H9 (cell line): Measurements from ENCODE around the gene RIMBP2. TPM values are rescaled to one million over a fixed set of nuclear protein-coding genes. Genes with fewer than 3 reads are reported as not detected.

Experiments used
- DNase-seq: peaks from one replicate; pipeline ENCODE4 v3.0.0-alpha.2; 2017
- H2AFZ ChIP-seq: one replicate; pipeline ENCODE4 v1.6.1; 2013; ENCODE audit warnings: mild to moderate bottlenecking, low read length, control low read depth, moderate library complexity
- H2AK5ac ChIP-seq: 2 replicates; pipeline ENCODE4 v1.6.1; 2013; ENCODE audit warnings: low read length, control low read depth, mixed read lengths; ENCODE audit not compliant: insufficient read length
- H2BK120ac ChIP-seq: one replicate; pipeline ENCODE4 v1.6.1; 2013; ENCODE audit warnings: low read depth, mild to moderate bottlenecking, low read length, control low read depth, inconsistent platforms; ENCODE audit not compliant: poor library complexity, severe bottlenecking
- H2BK12ac ChIP-seq: 2 replicates; pipeline ENCODE4 v1.6.1; 2013; ENCODE audit warnings: low read length, control low read depth, mixed read lengths, low read depth; ENCODE audit not compliant: insufficient read length
- H2BK15ac ChIP-seq: 2 replicates; pipeline ENCODE4 v1.6.1; 2013; ENCODE audit warnings: low read depth, low read length, control low read depth
- H2BK20ac ChIP-seq: one replicate; pipeline ENCODE4 v1.6.1; 2013; ENCODE audit warnings: low read depth, mild to moderate bottlenecking, low read length, control low read depth, inconsistent platforms; ENCODE audit not compliant: poor library complexity, severe bottlenecking
- H2BK5ac ChIP-seq: 2 replicates; pipeline ENCODE4 v1.6.1; 2013; ENCODE audit warnings: low read length, control low read depth, mixed read lengths; ENCODE audit not compliant: insufficient read length
- H3K14ac ChIP-seq: 2 replicates; pipeline ENCODE4 v1.6.1; 2013; ENCODE audit warnings: low read length, control low read depth; ENCODE audit not compliant: insufficient read depth
- H3K18ac ChIP-seq: 2 replicates; pipeline ENCODE4 v1.6.1; 2013; ENCODE audit warnings: low read depth, mild to moderate bottlenecking, mixed read lengths, low read length, control low read depth; ENCODE audit not compliant: insufficient read length
- H3K23ac ChIP-seq: 2 replicates; pipeline ENCODE4 v1.6.1; 2013; ENCODE audit warnings: low read length, control low read depth, mixed read lengths, low read depth; ENCODE audit not compliant: insufficient read length
- H3K23me2 ChIP-seq: 2 replicates; pipeline ENCODE4 v1.6.1; 2013; ENCODE audit warnings: low read depth, mild to moderate bottlenecking, mixed read lengths, low read length, control low read depth; ENCODE audit not compliant: insufficient read length, poor library complexity, severe bottlenecking
- H3K27ac ChIP-seq: 2 replicates; pipeline ENCODE4 v1.5.1; 2013; ENCODE audit warnings: low read length, control low read depth, mixed read lengths, low read depth; ENCODE audit not compliant: insufficient read length
- H3K27me3 ChIP-seq: 2 replicates; pipeline ENCODE4 v1.6.1; 2013; ENCODE audit warnings: low read length, control low read depth, inconsistent platforms; ENCODE audit not compliant: insufficient read depth
- H3K4ac ChIP-seq: 2 replicates; pipeline ENCODE4 v1.6.1; 2013; ENCODE audit warnings: low read depth, mild to moderate bottlenecking, control low read depth, inconsistent platforms, low read length, moderate library complexity
- H3K4me1 ChIP-seq: 2 replicates; pipeline ENCODE4 v1.6.1; 2013; ENCODE audit warnings: low read length, control low read depth, inconsistent platforms; ENCODE audit not compliant: insufficient read depth
- H3K4me2 ChIP-seq: 2 replicates; pipeline ENCODE4 v1.6.1; 2013; ENCODE audit warnings: low read length, control low read depth, mixed read lengths; ENCODE audit not compliant: insufficient read length, insufficient read depth
- H3K56ac ChIP-seq: 2 replicates; pipeline ENCODE4 v1.6.1; 2013; ENCODE audit warnings: low read depth, mild to moderate bottlenecking, mixed read lengths, low read length, control low read depth; ENCODE audit not compliant: insufficient read length
- H3K79me1 ChIP-seq: 2 replicates; pipeline ENCODE4 v1.6.1; 2013; ENCODE audit warnings: low read depth, mild to moderate bottlenecking, moderate library complexity, low read length, control low read depth, inconsistent platforms; ENCODE audit not compliant: insufficient read depth, poor library complexity, severe bottlenecking
- H3K79me2 ChIP-seq: 2 replicates; pipeline ENCODE4 v1.6.1; 2013; ENCODE audit warnings: low read length, control low read depth, inconsistent platforms; ENCODE audit not compliant: insufficient read depth
- H3K9ac ChIP-seq: 2 replicates; pipeline ENCODE4 v1.6.1; 2013; ENCODE audit warnings: low read length, control low read depth, mixed read lengths; ENCODE audit not compliant: insufficient read length; ENCODE audit errors: extremely low read depth
- H3K9me3 ChIP-seq: one replicate; pipeline ENCODE4 v1.6.1; 2013; ENCODE audit warnings: low read depth, low read length, inconsistent platforms; ENCODE audit not compliant: control insufficient read depth
- H3T11ph ChIP-seq: one replicate; pipeline ENCODE4 v1.6.1; 2013; ENCODE audit warnings: mild to moderate bottlenecking, low read length, control low read depth, inconsistent platforms
- H4K20me1 ChIP-seq: one replicate; pipeline ENCODE4 v1.6.1; 2013; ENCODE audit not compliant: control insufficient read depth, insufficient read length, insufficient read depth
- H4K5ac ChIP-seq: 2 replicates; pipeline ENCODE4 v1.6.1; 2013; ENCODE audit warnings: low read depth, mild to moderate bottlenecking, mixed read lengths, low read length, control low read depth; ENCODE audit not compliant: insufficient read length
- H4K8ac ChIP-seq: replicated peaks from 2 replicates; pipeline ENCODE4 v1.6.1; 2013; ENCODE audit warnings: low read length, control low read depth, mixed read lengths, low read depth; ENCODE audit not compliant: insufficient read length
- H4K91ac ChIP-seq: 2 replicates; pipeline ENCODE4 v1.6.1; 2013; ENCODE audit warnings: low read depth, mild to moderate bottlenecking, moderate library complexity, mixed read lengths, low read length, control low read depth; ENCODE audit not compliant: insufficient read length
- H3K27ac Mint-ChIP-seq, 3 experiments: 2 replicates in 2 of 3; 3 replicates in 1 of 3; pipeline ENCODE4 v1.8.0; 2020 to 2021; ENCODE audit warnings: mixed read lengths in 3 of 3, mild to moderate bottlenecking in 1 of 3, moderate library complexity in 1 of 3
- H3K27me3 Mint-ChIP-seq: 2 replicates; pipeline ENCODE4 v1.8.0; 2021; ENCODE audit warnings: low read depth, mild to moderate bottlenecking, moderate library complexity, mixed read lengths
- H3K36me3 Mint-ChIP-seq, 3 experiments: 2 replicates in 2 of 3; 3 replicates in 1 of 3; pipeline ENCODE4 v1.8.0; 2020 to 2021; ENCODE audit warnings: low read depth in 3 of 3, mixed read lengths in 3 of 3; ENCODE audit not compliant: insufficient read depth in 1 of 3
- H3K4me1 Mint-ChIP-seq, 2 experiments: 2 replicates each; pipeline ENCODE4 v1.8.0; 2020; ENCODE audit warnings: mixed read lengths in 2 of 2
- H3K4me3 Mint-ChIP-seq, 2 experiments: 2 replicates in 1 of 2; 3 replicates in 1 of 2; pipeline ENCODE4 v1.8.0; 2020 to 2021; ENCODE audit warnings: mild to moderate bottlenecking in 2 of 2, mixed read lengths in 2 of 2, moderate library complexity in 1 of 2
- H3K9me3 Mint-ChIP-seq, 2 experiments: 2 replicates in 1 of 2; 3 replicates in 1 of 2; pipeline ENCODE4 v1.8.0; 2020; ENCODE audit warnings: mild to moderate bottlenecking in 2 of 2, mixed read lengths in 2 of 2, moderate library complexity in 1 of 2
- CTCF ChIP-seq: fragments of 200-600 bp; sonication (generic); conservative IDR thresholded peaks from 3 replicates; pipeline ENCODE4 v1.8.0; 2021; ENCODE audit warnings: antibody characterized with exemption, mild to moderate bottlenecking
- WGBS: extraction: QIAGEN DNeasy Blood & Tissue Kit; methylation state at CpG from one replicate; pipeline ENCODE4 v1.1.7; 2013; ENCODE audit warnings: missing lambda C conversion rate, low lambda C conversion rate, mixed read lengths; ENCODE audit not compliant: insufficient read length; ENCODE audit errors: extremely low coverage; 5-methylcytosine and 5-hydroxymethylcytosine counted together
- total RNA-seq: library from RNA; stranded (reverse); gene quantifications from 2 replicates; pipeline ENCODE4 v1.2.1, GENCODE V29; 2021

RIMBP2 gene
- total RNA-seq, 1 experiment from 2014 or later = 0.70 TPM

- Mint-ChIP-seq H3K27me3 (peaks cover 6% of the 10 kb centered on the region), H3K4me1 (0 out of 4 replicates have a peak, but pooled peaks cover 0 to 4% of the 10 kb centered on the region in 2 experiments), H3K4me3 (no peak overlapping the region), H3K9me3 (peaks cover under 1 to 3% of the 10 kb centered on the region in 2 experiments; a peak in 1 of 5 replicates), H3K36me3 (no peaks in the 10 kb centered on the region; a peak in 2 of 7 replicates), H3K27ac (no peak overlapping the region)
- Histone ChIP-seq H3K27ac (no peak overlapping the region), H3K4ac (no peak overlapping the region), H2BK12ac (no peak overlapping the region), H4K5ac (no peak overlapping the region), H3K23me2 (no peaks in the 10 kb centered on the region), H2AFZ (no peak overlapping the region), H2AK5ac (no peak overlapping the region), H3K27me3 (no peaks in the 10 kb centered on the region), H3K79me1 (no peaks in the 10 kb centered on the region), H3K79me2 (no peaks in the 10 kb centered on the region), H4K20me1 (no peaks in the 10 kb centered on the region), H2BK20ac (no peak overlapping the region), H3T11ph (no peak overlapping the region), H3K14ac (no peak overlapping the region), H3K9ac (no peak overlapping the region), H3K56ac (no peak overlapping the region), H3K9me3 (no peaks in the 10 kb centered on the region), H4K8ac (no peak overlapping the region), H3K18ac (no peak overlapping the region), H3K4me2 (no peak overlapping the region), H3K4me1 (no peaks in the 10 kb centered on the region), H2BK120ac (no peak overlapping the region), H2BK5ac (no peak overlapping the region), H2BK15ac (no peak overlapping the region), H3K23ac (no peak overlapping the region), H4K91ac (no peak overlapping the region)
- WGBS = no CpG with 5 or more reads among the region's 24 CpGs
- no peak for DNase-seq
- TF ChIP-seq CTCF = no peak
Measured at GRCh38 chr12:130674676-130675075, 41.4 kb downstream of the RIMBP2 start.
